T-cell (primary cell): ENCODE data around the gene SH2D2A. TPM values are rescaled to one million over a fixed set of nuclear protein-coding genes. Genes with fewer than 3 reads are reported as not detected.

Experiments
- ATAC-seq, 4 experiments: fragments of 200-7000 bp in 3 of 4; fragments of 150-1000 bp in 1 of 4; cut with Tn5 transposase; replicated peaks in 1 of 4; 1 replicate in 3 of 4; 2 replicates in 1 of 4; pipeline ENCODE4 v1.10.0; 2021; ENCODE audit warnings: moderate library complexity in 3 of 4, mild to moderate bottlenecking in 2 of 4, moderate number of reproducible peaks in 1 of 4
- CTCF ChIA-PET, 2 donors: fragments of 300-600 bp; sonication (Branson Sonifier 250); formaldehyde crosslinking; loops; one replicate each; lab custom pipeline; 2022; ENCODE audit warnings: antibody characterized with exemption in 2 of 2; lab: Charles Lee
- POLR2A ChIA-PET, 2 donors: fragments of 300-600 bp; sonication (Branson Sonifier 250); formaldehyde crosslinking; loops; one replicate each; lab custom pipeline; 2022; ENCODE audit warnings: antibody characterized with exemption in 2 of 2; lab: Charles Lee
- DNase-seq, 35 experiments: peaks; one replicate each; pipeline versions ENCODE4 v3.0.0 to v3.0.0-alpha.2; 2013 to 2023
- H3K27ac ChIP-seq: one replicate; pipeline ENCODE4 v1.5.1; 2013; ENCODE audit warnings: low read length
- H3K27me3 ChIP-seq, 2 experiments: replicated peaks in 1 of 2; 1 replicate in 1 of 2; 2 replicates in 1 of 2; pipeline versions ENCODE4 v1.6.1 to v1.7.0; 2013; ENCODE audit warnings: low read length in 1 of 2, mixed read lengths in 1 of 2; ENCODE audit not compliant: control insufficient read depth in 2 of 2, insufficient read depth in 2 of 2; ENCODE audit errors: extremely low read depth in 1 of 2
- H3K36me3 ChIP-seq, 2 donors: 1 replicate in 1 of 2; 2 replicates in 1 of 2; pipeline versions ENCODE4 v1.6.1 to v1.7.0; 2013; ENCODE audit warnings: low read length in 1 of 2; ENCODE audit not compliant: control insufficient read depth in 2 of 2, insufficient read depth in 1 of 2; ENCODE audit errors: extremely low read depth in 1 of 2
- H3K4me1 ChIP-seq, 2 experiments: 1 replicate in 1 of 2; 2 replicates in 1 of 2; pipeline versions ENCODE4 v1.6.1 to v1.7.0; 2013; ENCODE audit warnings: low read length in 2 of 2, mixed read lengths in 1 of 2; ENCODE audit not compliant: insufficient read depth in 2 of 2, control insufficient read depth in 1 of 2; ENCODE audit errors: extremely low read depth in 1 of 2
- H3K4me3 ChIP-seq, 2 donors: 1 replicate in 1 of 2; 2 replicates in 1 of 2; pipeline versions ENCODE4 v1.5.1 to v1.7.0; 2013; ENCODE audit warnings: mild to moderate bottlenecking in 2 of 2, low read length in 1 of 2, moderate library complexity in 1 of 2; ENCODE audit not compliant: control insufficient read depth in 1 of 2; ENCODE audit errors: extremely low read depth in 1 of 2
- H3K9me3 ChIP-seq: 2 replicates; pipeline ENCODE4 v1.7.0; 2013
- H3K27ac Mint-ChIP-seq, 2 donors: one replicate each; pipeline ENCODE4 v1.8.0; 2020 to 2021; ENCODE audit warnings: mild to moderate bottlenecking in 2 of 2, mixed read lengths in 2 of 2
- H3K27me3 Mint-ChIP-seq, 2 donors: one replicate each; pipeline ENCODE4 v1.8.0; 2021 to 2022; ENCODE audit warnings: mixed read lengths in 2 of 2
- H3K36me3 Mint-ChIP-seq: one replicate; pipeline ENCODE4 v1.8.0; 2021; ENCODE audit warnings: mixed read lengths
- H3K4me1 Mint-ChIP-seq, 3 donors: one replicate each; pipeline ENCODE4 v1.8.0; 2020 to 2022; ENCODE audit warnings: mixed read lengths in 3 of 3, mild to moderate bottlenecking in 1 of 3
- H3K4me3 Mint-ChIP-seq, 3 donors: one replicate each; pipeline ENCODE4 v1.8.0; 2020 to 2022; ENCODE audit warnings: mild to moderate bottlenecking in 3 of 3, mixed read lengths in 3 of 3, moderate library complexity in 3 of 3
- H3K9me3 Mint-ChIP-seq, 3 donors: one replicate each; pipeline ENCODE4 v1.8.0; 2020 to 2022; ENCODE audit warnings: mixed read lengths in 3 of 3
- WGBS: methylation state at CpG from one replicate; pipeline ENCODE4 v1.1.5; 2013; ENCODE audit warnings: missing lambda C conversion rate; ENCODE audit not compliant: insufficient coverage; 5-methylcytosine and 5-hydroxymethylcytosine counted together
- total RNA-seq, 35 experiments: library from RNA in 6 of 35; stranded (reverse) in 6 of 35; fragments of 120-200 nt in 1 of 35; gene quantifications; one replicate each; pipeline versions ENCODE4 v1.2.1 to v1.2.4 and lab custom pipeline; 2013 to 2026

Gene SH2D2A
- total RNA-seq, 5 donors from 2014 or later (not counting 1 experiment from before 2014, with no cell fraction given): 42.8 to 110 (median 66.8) TPM

- H3K27ac Mint-ChIP-seq: no peak overlapping the region
- H3K27me3 ChIP-seq: peaks cover 7 to 92% of the 10 kb centered on the region in 2 experiments
- DNase-seq (no peak), ATAC-seq (no peak)
- H3K9me3 ChIP-seq: no peaks in the 10 kb centered on the region
- H3K27ac ChIP-seq: no peak overlapping the region
- peaks cover 44 to 68% of the 10 kb centered on the region in 2 donors for H3K27me3 Mint-ChIP-seq
- H3K36me3 ChIP-seq: no peaks in the 10 kb centered on the region
- peaks cover 14 to 27% (median 22%) of the 10 kb centered on the region in 3 donors for H3K4me1 Mint-ChIP-seq
- CTCF ChIA-PET: interaction anchor here in 1 of 2 donors (1.3 kb wide), 1 partner anchor 45 kb away, joined by 3 read pairs; no protein-coding TSS in a partner anchor
- no peak overlapping the region for H3K4me3 Mint-ChIP-seq
- peaks cover 0 to 24% of the 10 kb centered on the region in 2 experiments for H3K4me1 ChIP-seq
- WGBS: 92% methylated on average over 8 of the region's 16 CpGs
- no peaks in the 10 kb centered on the region for H3K9me3 Mint-ChIP-seq
- H3K36me3 Mint-ChIP-seq: peaks cover 2% of the 10 kb centered on the region
- POLR2A ChIA-PET: no interaction called here
- no peak overlapping the region for H3K4me3 ChIP-seq
These were observed 24.7 kb upstream of the SH2D2A start for GRCh38 chr1:156841295-156841855.

GRCh38 chr1:156840898-156841279 lies 24.2 kb upstream of the SH2D2A start:
- Mint-ChIP-seq H3K27me3 (peaks cover 44 to 64% of the 10 kb centered on the region in 2 donors), H3K27ac (no peak overlapping the region), H3K9me3 (no peaks in the 10 kb centered on the region), H3K36me3 (peaks cover 2% of the 10 kb centered on the region), H3K4me3 (no peak overlapping the region), H3K4me1 (peaks cover 19 to 29% (median 26%) of the 10 kb centered on the region in 3 donors)
- no peaks in the 10 kb centered on the region for H3K36me3 ChIP-seq
- ATAC-seq (no peak), DNase-seq (no peak)
- 89% methylated on average over 13 of the region's 14 CpGs for WGBS
- ChIA-PET POLR2A (no interaction called here), CTCF (interaction anchor here in 1 of 2 donors (0.6 to 1.3 kb wide), 2 partner anchors 20 to 44 kb away, joined by 3 to 8 read pairs; partner anchors contain the start of gene NTRK1)
- no peak overlapping the region for H3K27ac ChIP-seq
- no peak overlapping the region for H3K4me3 ChIP-seq
- H3K9me3 ChIP-seq: no peaks in the 10 kb centered on the region
- H3K4me1 ChIP-seq: peaks cover 0 to 29% of the 10 kb centered on the region in 2 experiments
- H3K27me3 ChIP-seq: peaks cover 7 to 88% of the 10 kb centered on the region in 2 experiments

- Mint-ChIP-seq H3K27me3 (peaks cover 42 to 61% of the 10 kb centered on the region in 2 donors), H3K36me3 (peaks cover 2% of the 10 kb centered on the region), H3K27ac (no peak overlapping the region), H3K4me3 (no peak overlapping the region), H3K4me1 (peaks cover 19 to 30% (median 28%) of the 10 kb centered on the region in 3 donors), H3K9me3 (no peaks in the 10 kb centered on the region)
- no peak overlapping the region for H3K27ac ChIP-seq
- ChIA-PET POLR2A (interaction anchor here in 1 of 2 donors (0.5 kb wide), 1 partner anchor 18 kb away, joined by 3 read pairs; no protein-coding TSS in a partner anchor), CTCF (interaction anchor here in 1 of 2 donors (0.6 to 1.3 kb wide), 2 partner anchors 20 to 44 kb away, joined by 3 to 8 read pairs; partner anchors contain the start of gene NTRK1)
- ATAC-seq (no peak), DNase-seq (no peak)
- H3K36me3 ChIP-seq: no peaks in the 10 kb centered on the region
- H3K9me3 ChIP-seq: no peaks in the 10 kb centered on the region
- H3K27me3 ChIP-seq: peaks cover 7 to 85% of the 10 kb centered on the region in 2 experiments
- WGBS: 50% methylated on average over 2 of the region's 8 CpGs
- peaks cover 0 to 27% of the 10 kb centered on the region in 2 experiments for H3K4me1 ChIP-seq
- no peak overlapping the region for H3K4me3 ChIP-seq
These were observed 23.7 kb upstream of the SH2D2A start for GRCh38 chr1:156840186-156840897.

DNA sequence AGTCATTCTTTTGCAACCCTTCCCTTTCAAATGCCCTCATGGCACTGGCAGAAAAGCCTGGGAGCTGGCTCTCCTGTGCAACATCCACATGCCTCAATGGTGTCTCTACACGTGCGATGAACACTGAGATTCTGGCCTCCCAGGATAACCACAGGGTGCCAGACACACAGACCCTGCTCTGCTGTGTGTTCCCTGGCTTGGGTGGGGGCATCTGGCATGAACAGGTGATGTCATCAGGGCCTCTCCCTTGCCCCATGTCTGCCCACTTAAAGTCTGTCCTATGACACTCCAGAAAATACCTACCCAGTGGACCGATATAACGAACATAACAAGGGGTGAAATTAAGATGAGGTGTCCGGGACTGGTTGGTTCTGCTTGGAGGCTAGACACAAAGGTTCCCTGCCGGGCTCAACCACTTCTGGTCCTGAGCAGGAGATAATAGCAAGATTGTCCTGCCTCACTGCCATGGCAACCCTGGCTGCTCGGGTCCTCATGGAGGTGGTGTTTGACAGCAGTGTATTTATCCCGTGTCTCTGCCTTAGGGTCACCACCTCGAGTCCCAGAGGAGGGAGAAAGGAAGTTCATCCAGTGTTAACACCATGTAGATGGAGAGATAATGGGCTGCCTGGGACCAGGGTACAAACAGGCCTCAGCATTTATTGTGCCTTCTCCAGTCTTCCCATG lies 22.9 kb upstream of the SH2D2A start:
- Mint-ChIP-seq H3K36me3 (peaks cover 2% of the 10 kb centered on the region), H3K27me3 (peaks cover 42 to 55% of the 10 kb centered on the region in 2 donors), H3K4me3 (no peak overlapping the region), H3K27ac (no peak overlapping the region), H3K4me1 (peaks cover 15 to 24% (median 21%) of the 10 kb centered on the region in 3 donors), H3K9me3 (no peaks in the 10 kb centered on the region)
- peaks cover 5 to 81% of the 10 kb centered on the region in 2 experiments for H3K27me3 ChIP-seq
- no peak for DNase-seq
- ATAC-seq: no peak
- H3K4me1 ChIP-seq: peaks cover 0 to 19% of the 10 kb centered on the region in 2 experiments
- no peaks in the 10 kb centered on the region for H3K36me3 ChIP-seq
- no peaks in the 10 kb centered on the region for H3K9me3 ChIP-seq
- H3K4me3 ChIP-seq: no peak overlapping the region
- WGBS: 54% methylated on average over 5 of the region's 9 CpGs
- no peak overlapping the region for H3K27ac ChIP-seq
- POLR2A ChIA-PET: no interaction called here
- CTCF ChIA-PET: interaction anchor here (0.9 to 3.5 kb wide), 10 partner anchors 8 to 130 kb away, joined by 3 to 27 read pairs (median 5); partner anchors contain the start of genes INSRR (in 2 of the 2), NTRK1 (in 2 of the 2) and SH2D2A (in 1 of the 2)

- Mint-ChIP-seq H3K4me1 (peaks cover 13 to 20% (median 17%) of the 10 kb centered on the region in 3 donors), H3K4me3 (no peak overlapping the region), H3K27ac (no peak overlapping the region), H3K9me3 (no peaks in the 10 kb centered on the region), H3K36me3 (peaks cover 2% of the 10 kb centered on the region), H3K27me3 (peaks cover 41 to 49% of the 10 kb centered on the region in 2 donors)
- no peak overlapping the region for H3K4me3 ChIP-seq
- POLR2A ChIA-PET: no interaction called here
- 39% methylated on average over 7 of the region's 7 CpGs for WGBS
- CTCF ChIA-PET: interaction anchor here (0.5 to 3.5 kb wide), 24 partner anchors 9 to 236 kb away, joined by 3 to 27 read pairs (median 5); partner anchors contain the start of genes INSRR (in 2 of the 2), NTRK1 (in 2 of the 2), SH2D2A (in 2 of the 2) and LRRC71 (in 1 of the 2)
- peaks cover 0 to 75% of the 10 kb centered on the region in 2 experiments for H3K27me3 ChIP-seq
- no peaks in the 10 kb centered on the region for H3K36me3 ChIP-seq
- ATAC-seq (peak; percentile 62 to 67 (median 64)), DNase-seq (peak in 23 of 35 experiments; percentile 18 to 73 (median 40))
- H3K9me3 ChIP-seq: no peaks in the 10 kb centered on the region
- no peak overlapping the region for H3K27ac ChIP-seq
- H3K4me1 ChIP-seq: peaks cover 0 to 16% of the 10 kb centered on the region in 2 experiments
These were observed 22.3 kb upstream of the SH2D2A start for GRCh38 chr1:156838972-156839371.
